GM18868 (cell line): Measurements from ENCODE around the gene SELENOP.

Source experiments
- ATAC-seq: cut with Tn5 transposase; IDR thresholded peaks from one replicate; pipeline ENCODE4 v1.9.1; 2021; ENCODE audit warnings: mild to moderate bottlenecking, moderate library complexity; ENCODE audit not compliant: unreplicated experiment

The SELENOP gene

GRCh38 chr5:42798284-42799240 is 13.1 kb downstream of the SELENOP start:
- no peak for ATAC-seq

GRCh38 chr5:42791151-42791550 is 20.5 kb downstream of the SELENOP start:
- no peak for ATAC-seq

- ATAC-seq: no peak
Observed at GRCh38 chr5:42787845-42788244, 23.8 kb downstream of the SELENOP start.

- no peak for ATAC-seq
Observed at GRCh38 chr5:42787073-42787472, 24.6 kb downstream of the SELENOP start.

- ATAC-seq: no peak
Observed at GRCh38 chr5:42785756-42786155, 25.9 kb downstream of the SELENOP start.

- no peak for ATAC-seq
Observed at GRCh38 chr5:42784132-42784531, 27.6 kb downstream of the SELENOP start.

- no peak for ATAC-seq
Observed at GRCh38 chr5:42781584-42781983, 30.1 kb downstream of the SELENOP start.

- peak; percentile 61 for ATAC-seq
Observed at GRCh38 chr5:42779083-42779482, 32.6 kb downstream of the SELENOP start.

- no peak for ATAC-seq
Observed at GRCh38 chr5:42772265-42772993, 39.3 kb downstream of the SELENOP start.

- ATAC-seq: no peak
Observed at GRCh38 chr5:42770003-42770402, 41.7 kb downstream of the SELENOP start.

GRCh38 chr5:42768106-42768504 is 43.6 kb downstream of the SELENOP start:
- no peak for ATAC-seq

GRCh38 chr5:42767491-42768105 is 44.1 kb downstream of the SELENOP start:
- ATAC-seq: peak; percentile 78

GRCh38 chr5:42761791-42762190 is 49.9 kb downstream of the SELENOP start:
- no peak for ATAC-seq

- no peak for ATAC-seq
Observed at GRCh38 chr5:42760426-42760825, 51.3 kb downstream of the SELENOP start.

GRCh38 chr5:42759456-42759855 is 52.2 kb downstream of the SELENOP start:
- ATAC-seq: no peak

GRCh38 chr5:42756606-42757601 is 54.8 kb downstream of the SELENOP start, which contains the start of gene CCDC152:
Gene CCDC152 (plus strand): TSS chr5:42756818. CDS start chr5:42759122, 2,304 bp downstream.
- ATAC-seq: peak; percentile 98

GRCh38 chr5:42753099-42753498 is 58.6 kb downstream of the SELENOP start:
- no peak for ATAC-seq

- ATAC-seq: no peak
Observed at GRCh38 chr5:42751044-42751443, 60.6 kb downstream of the SELENOP start.

GRCh38 chr5:42750507-42750906 is 61.2 kb downstream of the SELENOP start:
- ATAC-seq: no peak
